K562 (cell line): ENCODE results near the gene SETDB2. TPM values are rescaled to one million over a fixed set of nuclear protein-coding genes. Genes with fewer than 3 reads are reported as not detected.

Source experiments
- ATAC-seq: fragments of 200-7000 bp; cut with Tn5 transposase; 3 replicates; pipeline ENCODE4 v1.9.1; 2020; ENCODE audit warnings: moderate library complexity
- BruUV-seq: library from RNA; stranded (reverse); fragments of 400-500 nt; replicated peaks from 2 replicates; lab custom pipeline; 2021; lab: Mats Ljungman, UMichigan
- CTCF ChIA-PET: fragments of 300-600 bp; formaldehyde crosslinking; extraction: SDS; loops from one replicate; lab custom pipeline; 2021; ENCODE audit warnings: low intra/inter-chr PET ratio; lab: Yijun Ruan, JAX
- POLR2A ChIA-PET: fragments of 300-600, 350-650 bp; sonication (Branson Sonifier 250); formaldehyde crosslinking; extraction: SDS; loops from one replicate; lab custom pipeline; 2021; ENCODE audit warnings: antibody characterized with exemption, inconsistent platforms; lab: Yijun Ruan, JAX
- DNase-seq, 4 experiments: peaks; one replicate each; pipeline versions ENCODE4 v3.0.0 to v3.0.0-alpha.2; 2011 to 2018; ENCODE audit warnings: low spot score in 3 of 4, mixed read lengths in 3 of 4; ENCODE audit errors: extremely low read depth in 1 of 4
- FAIRE-seq: peaks from 2 replicates; lab custom pipeline; 2011; peaks lifted over from hg19 to GRCh38; lab: Jason Lieb, UNC
- H2AFZ ChIP-seq: 2 replicates; pipeline ENCODE4 v1.6.0; 2011; ENCODE audit warnings: low read depth, low read length, control low read depth, inconsistent platforms
- H3K27ac ChIP-seq: fragments of 200-600 bp; 3 replicates; pipeline ENCODE4 v1.8.0; 2011; ENCODE audit warnings: low read depth, mild to moderate bottlenecking, control low read depth, inconsistent platforms, low read length, moderate library complexity, mixed read lengths; ENCODE audit errors: extremely low read depth
- H3K27me3 ChIP-seq, 2 experiments: fragments of 300-600 bp in 1 of 2; 2 replicates in 1 of 2; 3 replicates in 1 of 2; pipeline versions ENCODE4 v1.6.0 to v1.8.0; 2011; ENCODE audit warnings: inconsistent platforms in 2 of 2, low read length in 2 of 2, mild to moderate bottlenecking in 1 of 2, mixed read lengths in 1 of 2, moderate library complexity in 1 of 2; ENCODE audit not compliant: control insufficient read depth in 2 of 2, insufficient read depth in 2 of 2
- H3K36me3 ChIP-seq: fragments of 300-600 bp; 3 replicates; pipeline ENCODE4 v1.8.0; 2011; ENCODE audit warnings: mild to moderate bottlenecking, low read length, inconsistent platforms; ENCODE audit not compliant: control insufficient read depth, insufficient read depth
- H3K4me1 ChIP-seq, 2 experiments: fragments of 200-600 bp in 1 of 2; replicated peaks in 1 of 2; 2 replicates in 1 of 2; 3 replicates in 1 of 2; pipeline versions ENCODE4 v1.5.1 to v1.8.0; 2011; ENCODE audit warnings: inconsistent platforms in 2 of 2, low read length in 2 of 2, mild to moderate bottlenecking in 1 of 2, mixed read lengths in 1 of 2, moderate library complexity in 1 of 2; ENCODE audit not compliant: control insufficient read depth in 2 of 2, insufficient read depth in 2 of 2
- H3K4me2 ChIP-seq: 2 replicates; pipeline ENCODE4 v1.6.1; 2011; ENCODE audit warnings: low read length, control low read depth, inconsistent platforms, mixed read lengths; ENCODE audit not compliant: insufficient read depth
- H3K4me3 ChIP-seq: fragments of 200-600 bp; sonication (generic), shearing (Covaris generic); 2 replicates; pipeline ENCODE4 v1.5.1; 2016; ENCODE audit warnings: control low read depth, inconsistent platforms
- H3K79me2 ChIP-seq: fragments of 200-600 bp; 3 replicates; pipeline ENCODE4 v1.8.0; 2011; ENCODE audit warnings: low read length, inconsistent platforms; ENCODE audit not compliant: control insufficient read depth, insufficient read depth
- H3K9ac ChIP-seq, 2 experiments: 2 replicates each; pipeline versions ENCODE4 v1.6.0 to v1.6.1; 2011; ENCODE audit warnings: low read depth in 2 of 2, low read length in 2 of 2, control low read depth in 1 of 2, inconsistent platforms in 1 of 2, mild to moderate bottlenecking in 1 of 2, mixed read lengths in 1 of 2; ENCODE audit not compliant: insufficient read depth in 1 of 2
- H3K9me1 ChIP-seq: one replicate; pipeline ENCODE4 v1.6.0; 2011; ENCODE audit warnings: inconsistent platforms, mild to moderate bottlenecking, low read length, moderate library complexity; ENCODE audit not compliant: control insufficient read depth, insufficient read depth
- H3K9me3 ChIP-seq: replicated peaks from 2 replicates; pipeline ENCODE4 v1.5.1; 2011; ENCODE audit warnings: low read depth, low read length, inconsistent platforms; ENCODE audit not compliant: control insufficient read depth, insufficient read depth
- H4K20me1 ChIP-seq: replicated peaks from 2 replicates; pipeline ENCODE4 v1.6.1; 2011; ENCODE audit warnings: low read length, inconsistent platforms, mixed read lengths; ENCODE audit not compliant: control insufficient read depth, insufficient read depth
- CBFA2T2 ChIP-seq: fragments of 450-650 bp; conservative IDR thresholded peaks from 2 replicates; pipeline ENCODE4 v1.6.1; 2017; ENCODE audit warnings: mild to moderate bottlenecking
- TFAM ChIP-seq: fragments of 250-450 bp; sonication (Bioruptor Pico); conservative IDR thresholded peaks from 2 replicates; pipeline ENCODE4 v1.5.0; 2021; ENCODE audit warnings: mild to moderate bottlenecking, moderate library complexity
- ZBTB7A ChIP-seq: IDR thresholded peaks from 2 replicates; pipeline ENCODE4 v1.6.1; 2011; ENCODE audit warnings: low read depth, mild to moderate bottlenecking, low read length, moderate library complexity, borderline replicate concordance; ENCODE audit not compliant: control insufficient read depth
- ZNF778 ChIP-seq: fragments of 450-650 bp; formaldehyde crosslinking; IDR thresholded peaks from 2 replicates; pipeline ENCODE4 v1.4.0; 2020; ENCODE audit warnings: mild to moderate bottlenecking, moderate library complexity
- WGBS: fragments of 100-300 bp; shearing (Covaris generic); methylation state at CpG from one replicate; pipeline ENCODE4 v1.1.6; 2016; ENCODE audit warnings: low coverage, mixed read lengths; ENCODE audit not compliant: insufficient coverage; ENCODE audit errors: missing lambda C conversion rate; 5-methylcytosine and 5-hydroxymethylcytosine counted together
- in situ Hi-C: fragments of 300-500 bp; cut with MboI; formaldehyde crosslinking; loops from 4 replicates; pipeline ENCODE4 v1.15.0; 2018; ENCODE audit warnings: inconsistent platforms, mixed read lengths
- intact Hi-C: fragments of 100-400 bp; cut with micrococcal nuclease; formaldehyde crosslinking; loops from 2 replicates; pipeline ENCODE4 v1.14.2; 2022
- polyA plus RNA-seq, 8 experiments: library from polyadenylated mRNA; depleted of rRNA in 4 of 8; stranded (reverse) in 5 of 8; unstranded in 3 of 8; fragments of >200 nt; fragmentation: Nextera tagmentation in 2 of 8; fragmentation: Illumina TruSeq in 1 of 8; extraction: Ambion mirVana in 2 of 8; extraction: Trizol in 1 of 8; gene quantifications; 2 replicates each; pipeline versions ENCODE4 v1.2.1 to v1.2.3, GENCODE V29; 2011 to 2014; ENCODE audit warnings: inconsistent platforms in 1 of 8, missing spikeins in 1 of 8
- total RNA-seq, 7 experiments: library from RNA; depleted of rRNA in 6 of 7; stranded (reverse); fragments of >200 nt in 6 of 7; fragmentation: Illumina TruSeq in 2 of 7; extraction: Trizol in 2 of 7; gene quantifications; 2 replicates each; pipeline versions ENCODE4 v1.2.1 to v1.2.3, GENCODE V29; 2011 to 2021; ENCODE audit warnings: low replicate concordance in 1 of 7
- TF ChIP-seq, protein P1 (sequence below): fragments of 450-650 bp; IDR thresholded peaks from 2 replicates; pipeline ENCODE4 v1.6.1; 2016; ENCODE audit warnings: low read depth
- TF ChIP-seq, protein P2 (sequence below): IDR thresholded peaks from 2 replicates; pipeline ENCODE4 v1.6.1; 2014; ENCODE audit warnings: antibody characterized with exemption
- TF ChIP-seq, protein P3 (sequence below): fragments of 450-650 bp; IDR thresholded peaks from 2 replicates; pipeline ENCODE4 v1.6.1; 2018; ENCODE audit not compliant: partially characterized antibody
- TF ChIP-seq, protein P4 (sequence below): IDR thresholded peaks from 3 replicates; pipeline ENCODE4 v1.6.1; 2011; ENCODE audit warnings: borderline replicate concordance, mild to moderate bottlenecking; ENCODE audit not compliant: insufficient read length, insufficient read depth

The SETDB2 gene
- total and polyA plus RNA-seq, 9 of the 15 experiments (the other 6 are each of a cell fraction or from before 2014, with no cell fraction given) = 1.0 to 9.0 (median 6.1) TPM

DNA sequence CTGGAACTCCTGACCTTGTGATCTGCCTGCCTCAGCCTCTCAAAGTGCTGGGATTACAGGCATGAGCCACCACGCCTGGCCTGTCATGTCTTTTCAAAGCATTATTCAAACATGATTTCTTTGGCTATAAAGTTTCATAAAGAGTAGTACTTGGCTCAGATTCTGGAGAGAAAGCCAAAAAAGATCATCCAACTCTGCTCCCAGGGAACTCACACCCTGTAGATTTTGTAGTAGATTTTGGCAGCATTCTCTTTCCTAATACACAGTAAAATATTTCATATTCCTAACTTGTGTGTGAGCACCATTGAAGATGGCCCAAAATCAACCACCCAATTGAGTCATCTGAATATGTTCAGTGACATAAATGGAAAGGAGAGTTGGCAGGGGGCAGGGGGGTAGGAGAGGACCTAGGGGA, 48.6 kb upstream of the SETDB2 start:
- in situ Hi-C loops (no loop called here), intact Hi-C loops (no loop called here)
- H3K9me3 ChIP-seq = no peaks in the 10 kb centered on the region
- no peak overlapping the region for H2AFZ ChIP-seq
- H3K9ac ChIP-seq = no peak overlapping the region
- DNase-seq = no peak
- no peaks in the 10 kb centered on the region for H3K27me3 ChIP-seq
- H3K9me1 ChIP-seq = no peaks in the 10 kb centered on the region
- no peaks in the 10 kb centered on the region for H3K36me3 ChIP-seq
- no peaks in the 10 kb centered on the region; the same call in 1 of the 3 replicates for H3K79me2 ChIP-seq
- no peak overlapping the region for H3K4me3 ChIP-seq
- BruUV-seq = no TSS peak
- FAIRE-seq = no peak
- ChIA-PET POLR2A (no interaction called here), CTCF (no interaction called here)
- H3K27ac ChIP-seq = no peak overlapping the region
- no peaks in the 10 kb centered on the region for H3K4me1 ChIP-seq
- H4K20me1 ChIP-seq = no peaks in the 10 kb centered on the region
- H3K4me2 ChIP-seq = no peak overlapping the region
- no peak for ATAC-seq
- WGBS = 75% methylated on average over 1 of the region's 1 CpG
- TF ChIP-seq ZBTB7A = no peak
- no peak for TF ChIP-seq TFAM (CRISPR knock-in tag)
- TF ChIP-seq, protein P1, sequence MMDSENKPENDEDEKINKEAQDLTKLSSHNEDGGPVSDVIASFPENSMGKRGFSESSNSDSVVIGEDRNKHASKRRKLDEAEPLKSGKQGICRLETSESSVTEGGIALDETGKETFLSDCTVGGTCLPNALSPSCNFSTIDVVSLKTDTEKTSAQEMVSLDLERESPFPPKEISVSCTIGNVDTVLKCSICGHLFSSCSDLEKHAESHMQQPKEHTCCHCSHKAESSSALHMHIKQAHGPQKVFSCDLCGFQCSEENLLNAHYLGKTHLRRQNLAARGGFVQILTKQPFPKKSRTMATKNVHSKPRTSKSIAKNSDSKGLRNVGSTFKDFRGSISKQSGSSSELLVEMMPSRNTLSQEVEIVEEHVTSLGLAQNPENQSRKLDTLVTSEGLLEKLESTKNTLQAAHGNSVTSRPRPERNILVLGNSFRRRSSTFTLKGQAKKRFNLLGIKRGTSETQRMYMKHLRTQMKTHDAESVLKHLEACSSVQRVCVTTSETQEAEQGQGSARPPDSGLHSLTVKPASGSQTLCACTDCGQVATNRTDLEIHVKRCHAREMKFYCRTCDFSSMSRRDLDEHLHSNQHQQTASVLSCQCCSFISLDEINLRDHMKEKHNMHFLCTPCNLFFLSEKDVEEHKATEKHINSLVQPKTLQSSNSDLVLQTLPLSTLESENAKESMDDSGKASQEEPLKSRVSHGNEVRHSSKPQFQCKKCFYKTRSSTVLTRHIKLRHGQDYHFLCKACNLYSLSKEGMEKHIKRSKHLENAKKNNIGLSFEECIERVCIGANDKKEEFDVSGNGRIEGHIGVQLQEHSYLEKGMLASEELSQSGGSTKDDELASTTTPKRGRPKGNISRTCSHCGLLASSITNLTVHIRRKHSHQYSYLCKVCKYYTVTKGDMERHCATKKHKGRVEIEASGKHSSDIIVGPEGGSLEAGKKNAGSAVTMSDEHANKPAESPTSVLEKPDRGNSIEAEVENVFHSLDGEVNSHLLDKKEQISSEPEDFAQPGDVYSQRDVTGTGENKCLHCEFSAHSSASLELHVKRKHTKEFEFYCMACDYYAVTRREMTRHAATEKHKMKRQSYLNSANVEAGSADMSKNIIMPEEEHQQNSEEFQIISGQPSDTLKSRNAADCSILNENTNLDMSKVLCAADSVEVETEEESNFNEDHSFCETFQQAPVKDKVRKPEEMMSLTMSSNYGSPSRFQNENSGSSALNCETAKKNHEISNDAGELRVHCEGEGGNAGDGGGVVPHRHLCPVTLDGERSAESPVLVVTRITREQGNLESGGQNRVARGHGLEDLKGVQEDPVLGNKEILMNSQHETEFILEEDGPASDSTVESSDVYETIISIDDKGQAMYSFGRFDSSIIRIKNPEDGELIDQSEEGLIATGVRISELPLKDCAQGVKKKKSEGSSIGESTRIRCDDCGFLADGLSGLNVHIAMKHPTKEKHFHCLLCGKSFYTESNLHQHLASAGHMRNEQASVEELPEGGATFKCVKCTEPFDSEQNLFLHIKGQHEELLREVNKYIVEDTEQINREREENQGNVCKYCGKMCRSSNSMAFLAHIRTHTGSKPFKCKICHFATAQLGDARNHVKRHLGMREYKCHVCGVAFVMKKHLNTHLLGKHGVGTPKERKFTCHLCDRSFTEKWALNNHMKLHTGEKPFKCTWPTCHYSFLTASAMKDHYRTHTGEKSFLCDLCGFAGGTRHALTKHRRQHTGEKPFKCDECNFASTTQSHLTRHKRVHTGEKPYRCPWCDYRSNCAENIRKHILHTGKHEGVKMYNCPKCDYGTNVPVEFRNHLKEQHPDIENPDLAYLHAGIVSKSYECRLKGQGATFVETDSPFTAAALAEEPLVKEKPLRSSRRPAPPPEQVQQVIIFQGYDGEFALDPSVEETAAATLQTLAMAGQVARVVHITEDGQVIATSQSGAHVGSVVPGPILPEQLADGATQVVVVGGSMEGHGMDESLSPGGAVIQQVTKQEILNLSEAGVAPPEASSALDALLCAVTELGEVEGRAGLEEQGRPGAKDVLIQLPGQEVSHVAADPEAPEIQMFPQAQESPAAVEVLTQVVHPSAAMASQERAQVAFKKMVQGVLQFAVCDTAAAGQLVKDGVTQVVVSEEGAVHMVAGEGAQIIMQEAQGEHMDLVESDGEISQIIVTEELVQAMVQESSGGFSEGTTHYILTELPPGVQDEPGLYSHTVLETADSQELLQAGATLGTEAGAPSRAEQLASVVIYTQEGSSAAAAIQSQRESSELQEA = no peak
- TF ChIP-seq ZNF778 (CRISPR knock-in tag) = no peak
- TF ChIP-seq, protein P2, sequence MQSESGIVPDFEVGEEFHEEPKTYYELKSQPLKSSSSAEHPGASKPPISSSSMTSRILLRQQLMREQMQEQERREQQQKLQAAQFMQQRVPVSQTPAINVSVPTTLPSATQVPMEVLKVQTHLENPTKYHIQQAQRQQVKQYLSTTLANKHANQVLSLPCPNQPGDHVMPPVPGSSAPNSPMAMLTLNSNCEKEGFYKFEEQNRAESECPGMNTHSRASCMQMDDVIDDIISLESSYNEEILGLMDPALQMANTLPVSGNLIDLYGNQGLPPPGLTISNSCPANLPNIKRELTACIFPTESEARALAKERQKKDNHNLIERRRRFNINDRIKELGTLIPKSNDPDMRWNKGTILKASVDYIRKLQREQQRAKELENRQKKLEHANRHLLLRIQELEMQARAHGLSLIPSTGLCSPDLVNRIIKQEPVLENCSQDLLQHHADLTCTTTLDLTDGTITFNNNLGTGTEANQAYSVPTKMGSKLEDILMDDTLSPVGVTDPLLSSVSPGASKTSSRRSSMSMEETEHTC = no peak
- TF ChIP-seq, protein P3, sequence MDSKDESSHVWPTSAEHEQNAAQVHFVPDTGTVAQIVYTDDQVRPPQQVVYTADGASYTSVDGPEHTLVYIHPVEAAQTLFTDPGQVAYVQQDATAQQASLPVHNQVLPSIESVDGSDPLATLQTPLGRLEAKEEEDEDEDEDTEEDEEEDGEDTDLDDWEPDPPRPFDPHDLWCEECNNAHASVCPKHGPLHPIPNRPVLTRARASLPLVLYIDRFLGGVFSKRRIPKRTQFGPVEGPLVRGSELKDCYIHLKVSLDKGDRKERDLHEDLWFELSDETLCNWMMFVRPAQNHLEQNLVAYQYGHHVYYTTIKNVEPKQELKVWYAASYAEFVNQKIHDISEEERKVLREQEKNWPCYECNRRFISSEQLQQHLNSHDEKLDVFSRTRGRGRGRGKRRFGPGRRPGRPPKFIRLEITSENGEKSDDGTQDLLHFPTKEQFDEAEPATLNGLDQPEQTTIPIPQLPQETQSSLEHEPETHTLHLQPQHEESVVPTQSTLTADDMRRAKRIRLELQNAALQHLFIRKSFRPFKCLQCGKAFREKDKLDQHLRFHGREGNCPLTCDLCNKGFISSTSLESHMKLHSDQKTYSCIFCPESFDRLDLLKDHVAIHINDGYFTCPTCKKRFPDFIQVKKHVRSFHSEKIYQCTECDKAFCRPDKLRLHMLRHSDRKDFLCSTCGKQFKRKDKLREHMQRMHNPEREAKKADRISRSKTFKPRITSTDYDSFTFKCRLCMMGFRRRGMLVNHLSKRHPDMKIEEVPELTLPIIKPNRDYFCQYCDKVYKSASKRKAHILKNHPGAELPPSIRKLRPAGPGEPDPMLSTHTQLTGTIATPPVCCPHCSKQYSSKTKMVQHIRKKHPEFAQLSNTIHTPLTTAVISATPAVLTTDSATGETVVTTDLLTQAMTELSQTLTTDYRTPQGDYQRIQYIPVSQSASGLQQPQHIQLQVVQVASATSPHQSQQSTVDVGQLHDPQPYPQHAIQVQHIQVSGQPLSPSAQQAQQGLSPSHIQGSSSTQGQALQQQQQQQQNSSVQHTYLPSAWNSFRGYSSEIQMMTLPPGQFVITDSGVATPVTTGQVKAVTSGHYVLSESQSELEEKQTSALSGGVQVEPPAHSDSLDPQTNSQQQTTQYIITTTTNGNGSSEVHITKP = no peak
- TF ChIP-seq, protein P4, sequence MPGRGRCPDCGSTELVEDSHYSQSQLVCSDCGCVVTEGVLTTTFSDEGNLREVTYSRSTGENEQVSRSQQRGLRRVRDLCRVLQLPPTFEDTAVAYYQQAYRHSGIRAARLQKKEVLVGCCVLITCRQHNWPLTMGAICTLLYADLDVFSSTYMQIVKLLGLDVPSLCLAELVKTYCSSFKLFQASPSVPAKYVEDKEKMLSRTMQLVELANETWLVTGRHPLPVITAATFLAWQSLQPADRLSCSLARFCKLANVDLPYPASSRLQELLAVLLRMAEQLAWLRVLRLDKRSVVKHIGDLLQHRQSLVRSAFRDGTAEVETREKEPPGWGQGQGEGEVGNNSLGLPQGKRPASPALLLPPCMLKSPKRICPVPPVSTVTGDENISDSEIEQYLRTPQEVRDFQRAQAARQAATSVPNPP = no peak
- TF ChIP-seq CBFA2T2 = no peak
